Endothelial cell of umbilical vein (primary cell): ENCODE measurements around the gene LRRC46. TPM values are rescaled to one million over a fixed set of nuclear protein-coding genes. Genes with fewer than 3 reads are reported as not detected.

Experiments
- BruUV-seq: library from RNA; stranded (reverse); fragments of 400-500 nt; replicated peaks from 2 replicates; lab custom pipeline; 2021; lab: Mats Ljungman, UMichigan
- CTCF ChIA-PET: fragments of 300-600, 350-600 bp; sonication (Branson Sonifier 250); formaldehyde crosslinking; loops from one replicate; lab custom pipeline; 2021; ENCODE audit warnings: antibody characterized with exemption, inconsistent platforms; lab: Charles Lee
- POLR2A ChIA-PET: fragments of 300-600, 350-600 bp; sonication (Branson Sonifier 250); formaldehyde crosslinking; loops from one replicate; lab custom pipeline; 2021; ENCODE audit warnings: antibody characterized with exemption, inconsistent platforms; lab: Charles Lee
- DNase-seq: peaks from one replicate; pipeline ENCODE4 v3.0.0-alpha.2; 2011; ENCODE audit warnings: low read depth, low spot score
- FAIRE-seq: peaks from 2 replicates; lab custom pipeline; 2011; peaks lifted over from hg19 to GRCh38; lab: Jason Lieb, UNC
- H2AFZ ChIP-seq: 2 replicates; pipeline ENCODE4 v1.6.0; 2012; ENCODE audit warnings: low read depth, low read length, control low read depth, inconsistent platforms
- H3K27ac ChIP-seq: 2 replicates; pipeline ENCODE4 v1.5.1; 2011; ENCODE audit warnings: low read depth, mild to moderate bottlenecking, control low read depth, low read length, moderate library complexity; ENCODE audit not compliant: insufficient read depth
- H3K27me3 ChIP-seq, 2 experiments: 2 replicates each; pipeline versions ENCODE4 v1.6.0 to v1.6.1; 2011; ENCODE audit warnings: low read length in 2 of 2, mixed read lengths in 1 of 2; ENCODE audit not compliant: control insufficient read depth in 2 of 2, insufficient read depth in 2 of 2
- H3K36me3 ChIP-seq, 2 experiments: 2 replicates in 1 of 2; 3 replicates in 1 of 2; pipeline ENCODE4 v1.5.1; 2011; ENCODE audit warnings: low read length in 2 of 2, mild to moderate bottlenecking in 1 of 2, moderate library complexity in 1 of 2; ENCODE audit not compliant: control insufficient read depth in 2 of 2, insufficient read depth in 2 of 2; ENCODE audit errors: extremely low read depth in 1 of 2
- H3K4me1 ChIP-seq: 3 replicates; pipeline ENCODE4 v1.5.1; 2011; ENCODE audit warnings: mild to moderate bottlenecking, low read length; ENCODE audit not compliant: control insufficient read depth, insufficient read depth; ENCODE audit errors: extremely low read depth
- H3K4me2 ChIP-seq: 2 replicates; pipeline ENCODE4 v1.6.1; 2011; ENCODE audit warnings: low read length, control low read depth, mixed read lengths; ENCODE audit not compliant: insufficient read depth
- H3K4me3 ChIP-seq, 3 experiments: fragments of 200-600 bp in 1 of 3; sonication (generic), shearing (Covaris generic) in 1 of 3; replicated peaks in 1 of 3; 2 replicates each; pipeline ENCODE4 v1.5.1; 2011 to 2016; ENCODE audit warnings: control low read depth in 3 of 3, low read length in 3 of 3, mild to moderate bottlenecking in 2 of 3, inconsistent platforms in 1 of 3, low read depth in 1 of 3, moderate library complexity in 1 of 3; ENCODE audit not compliant: insufficient read depth in 1 of 3
- H3K79me2 ChIP-seq: 2 replicates; pipeline ENCODE4 v1.6.0; 2012; ENCODE audit warnings: low read length, inconsistent platforms; ENCODE audit not compliant: control insufficient read depth, insufficient read depth
- H3K9ac ChIP-seq: replicated peaks from 2 replicates; pipeline ENCODE3; 2011; ENCODE audit warnings: low read length, control low read depth; ENCODE audit not compliant: insufficient read depth; ENCODE audit errors: extremely low read depth
- H3K9me1 ChIP-seq: replicated peaks from 3 replicates; pipeline ENCODE4 v1.6.0; 2011; ENCODE audit warnings: mild to moderate bottlenecking, low read length; ENCODE audit not compliant: control insufficient read depth, insufficient read depth; ENCODE audit errors: extremely low read depth
- H3K9me3 ChIP-seq: replicated peaks from 2 replicates; pipeline ENCODE4 v1.5.1; 2012; ENCODE audit warnings: low read length, inconsistent platforms; ENCODE audit not compliant: control insufficient read depth, insufficient read depth
- H4K20me1 ChIP-seq: replicated peaks from 2 replicates; pipeline ENCODE3; 2011; ENCODE audit warnings: mild to moderate bottlenecking, low read length; ENCODE audit not compliant: control insufficient read depth, insufficient read depth; ENCODE audit errors: extremely low read depth
- CTCF ChIP-seq, 2 donors: IDR thresholded peaks; 1 replicate in 1 of 2; 2 replicates in 1 of 2; pipeline ENCODE4 v1.5.1; 2011; ENCODE audit warnings: low read length in 2 of 2, mild to moderate bottlenecking in 2 of 2, moderate library complexity in 2 of 2, control low read depth in 1 of 2, inconsistent platforms in 1 of 2, low read depth in 1 of 2; ENCODE audit not compliant: insufficient read depth in 1 of 2; ENCODE audit errors: extremely low read depth in 1 of 2
- EZH2 ChIP-seq: IDR thresholded peaks from 2 replicates; pipeline ENCODE4 v1.6.1; 2012; ENCODE audit warnings: borderline replicate concordance, low read depth, mild to moderate bottlenecking, moderate library complexity, low read length, inconsistent platforms; ENCODE audit not compliant: severe bottlenecking
- FOS ChIP-seq: IDR thresholded peaks from 2 replicates; pipeline ENCODE4 v1.6.1; 2011; ENCODE audit warnings: mild to moderate bottlenecking, low read length, moderate library complexity, borderline replicate concordance; ENCODE audit not compliant: insufficient read depth
- GATA2 ChIP-seq: IDR thresholded peaks from 2 replicates; pipeline ENCODE4 v1.7.0; 2011; ENCODE audit warnings: low read depth, mild to moderate bottlenecking, moderate library complexity, mixed read lengths, low read length; ENCODE audit not compliant: insufficient read length, insufficient read depth
- JUN ChIP-seq: IDR thresholded peaks from 2 replicates; pipeline ENCODE4 v1.6.1; 2011; ENCODE audit warnings: borderline replicate concordance, low read depth; ENCODE audit not compliant: insufficient read length, insufficient read depth
- MYC ChIP-seq: IDR thresholded peaks from one replicate; pipeline ENCODE4 v1.6.1; 2011; ENCODE audit warnings: mild to moderate bottlenecking, low read depth, low read length
- POLR2A ChIP-seq: IDR thresholded peaks from 2 replicates; pipeline ENCODE4 v1.6.1; 2012; ENCODE audit warnings: low read depth, mild to moderate bottlenecking, control low read depth, low read length
- POLR2AphosphoS5 ChIP-seq: IDR thresholded peaks from 2 replicates; pipeline ENCODE4 v1.6.1; 2012; ENCODE audit warnings: low read depth, mild to moderate bottlenecking, control low read depth, low read length, moderate library complexity; ENCODE audit not compliant: insufficient read depth
- dilution Hi-C: fragments of 300-500 bp; cut with MboI; formaldehyde crosslinking; loops from one replicate; pipeline ENCODE4 v1.15.0; 2019; ENCODE audit warnings: low sequenced_read_pairs; ENCODE audit not compliant: extremely low pct_ligation_motif_present
- intact Hi-C: fragments of 100-400 bp; cut with micrococcal nuclease; formaldehyde crosslinking; loops from one replicate; pipeline ENCODE4 v1.10.0; 2022
- polyA plus RNA-seq, 4 experiments: library from polyadenylated mRNA; depleted of rRNA in 3 of 4; stranded (reverse) in 3 of 4; unstranded in 1 of 4; fragments of >200 nt; gene quantifications; 2 replicates each; pipeline versions ENCODE4 v1.2.1 to v1.2.3, GENCODE V29; 2011 to 2012; ENCODE audit warnings: missing spikeins in 1 of 4
- total RNA-seq: library from RNA; stranded (reverse); gene quantifications from 2 replicates; pipeline ENCODE4 v1.2.3, GENCODE V29; 2021

LRRC46 gene
- total and polyA plus RNA-seq, 2 donors (not counting 3 experiments of a cell fraction or from before 2014, with no cell fraction given): 0.36 to 0.42 TPM

GRCh38 chr17:47855737-47856136 is 24.3 kb downstream of the LRRC46 start:
- POLR2A ChIA-PET: no interaction called here
- FAIRE-seq: peak; percentile 81
- intact Hi-C loops: no loop called here

GRCh38 chr17:47856830-47857229 is 25.4 kb downstream of the LRRC46 start:
- Histone ChIP-seq H3K79me2 (no peaks in the 10 kb centered on the region), H2AFZ (no peak overlapping the region), H3K27ac (no peak overlapping the region), H3K9me3 (no peaks in the 10 kb centered on the region), H3K9me1 (no peaks in the 10 kb centered on the region), H3K36me3 (no peaks in the 10 kb centered on the region), H3K4me2 (no peak overlapping the region), H3K4me1 (peaks cover 16% of the 10 kb centered on the region), H3K9ac (no peak overlapping the region), H3K27me3 (peaks cover 3 to 13% of the 10 kb centered on the region in 2 experiments), H3K4me3 (no peak overlapping the region), H4K20me1 (no peaks in the 10 kb centered on the region)
- ChIA-PET CTCF (interaction anchor here (1.2 to 7.2 kb wide), 4 partner anchors 11 to 33 kb away, joined by 4 to 48 read pairs (median 6); partner anchors contain the start of gene SCRN2), POLR2A (no interaction called here)
- no TSS peak for BruUV-seq
- intact Hi-C loops: no loop called here
- TF ChIP-seq EZH2 (no peak), FOS (no peak), MYC (no peak), POLR2AphosphoS5 (no peak), JUN (no peak), GATA2 (no peak), POLR2A (no peak), CTCF (IDR thresholded peaks at IDR 0.05; ENCODE audit: extremely low read depth in 1 of 2, insufficient read depth in 1 of 2, low read depth in 1 of 2, low read length in 2 of 2) (no peak)
- dilution Hi-C loops: no loop called here
- DNase-seq: no peak
- no peak for FAIRE-seq

More at GRCh38 chr17:47855737-47856136, 24.3 kb downstream of the LRRC46 start:
- CTCF ChIA-PET: interaction anchor here (1.0 to 7.2 kb wide), 8 partner anchors 10 to 34 kb away, joined by 3 to 48 read pairs (median 4); partner anchors contain the start of gene SCRN2
- H3K79me2 ChIP-seq: no peaks in the 10 kb centered on the region
- H3K27ac ChIP-seq: peak overlapping the region; percentile 15
- H3K4me2 ChIP-seq: peak overlapping the region; percentile 25
- H3K9ac ChIP-seq: no peak overlapping the region
- no peaks in the 10 kb centered on the region for H3K36me3 ChIP-seq
- no peaks in the 10 kb centered on the region for H3K9me1 ChIP-seq
- H4K20me1 ChIP-seq: no peaks in the 10 kb centered on the region
- H3K4me1 ChIP-seq: peaks cover 20% of the 10 kb centered on the region
- BruUV-seq: no TSS peak
- H3K4me3 ChIP-seq: no peak overlapping the region
- peak overlapping the region; percentile 84 for H2AFZ ChIP-seq
- dilution Hi-C loops: no loop called here
- no peaks in the 10 kb centered on the region for H3K9me3 ChIP-seq
- TF ChIP-seq POLR2AphosphoS5: peak; percentile 64
- no peak for TF ChIP-seq GATA2
- peaks cover 3 to 13% of the 10 kb centered on the region in 2 experiments for H3K27me3 ChIP-seq
- DNase-seq: peak; percentile 51
